Measurements from ENCODE around the gene TTLL11.

- TF ChIP-seq EZH2phosphoT487 (IDR thresholded peaks at IDR 0.05; ENCODE audit: insufficient read depth, low read depth) (no peak), EZH2 (IDR thresholded peaks at IDR 0.05; ENCODE audit: insufficient read depth, poor library complexity, severe bottlenecking) (no peak)
Measured at GRCh38 chr9:121814594-121814993, 278.5 kb downstream of the TTLL11 start.
